SK-N-MC (cell line): ENCODE results near the gene PHTF1.

Experiments used
- EZH2 ChIP-seq: fragments of 200-600 bp; sonication (generic); IDR thresholded peaks from one replicate; pipeline ENCODE4 v1.6.1; 2017; ENCODE audit warnings: antibody characterized with exemption
- POLR2AphosphoS5 ChIP-seq: IDR thresholded peaks from 2 replicates; pipeline ENCODE4 v1.6.1; 2012; ENCODE audit warnings: mild to moderate bottlenecking, low read depth, low read length, borderline replicate concordance

- no peak for TF ChIP-seq EZH2
- no peak for TF ChIP-seq POLR2AphosphoS5
These were observed 88.6 kb downstream of the PHTF1 start for GRCh38 chr1:113670650-113671049.
